HG02970 (cell line): ENCODE results near the gene C3orf18.

Experiments used
- ATAC-seq: cut with Tn5 transposase; IDR thresholded peaks from one replicate; pipeline ENCODE4 v1.9.1; 2021; ENCODE audit warnings: mild to moderate bottlenecking, moderate library complexity, moderate number of reproducible peaks; ENCODE audit not compliant: unreplicated experiment, low FRiP score

Gene C3orf18

GRCh38 chr3:50604110-50604621 lies 36.6 kb upstream of the C3orf18 start:
- ATAC-seq = no peak

GRCh38 chr3:50603261-50604109 lies 35.9 kb upstream of the C3orf18 start:
- ATAC-seq = no peak

- no peak for ATAC-seq
Observed at GRCh38 chr3:50602595-50603191, 35.1 kb upstream of the C3orf18 start.

- no peak for ATAC-seq
Observed at GRCh38 chr3:50600841-50601591, 33.5 kb upstream of the C3orf18 start.

- ATAC-seq = no peak
Observed at GRCh38 chr3:50600141-50600753, 32.7 kb upstream of the C3orf18 start.

GRCh38 chr3:50599716-50600118 lies 32.2 kb upstream of the C3orf18 start:
- no peak for ATAC-seq

- ATAC-seq = no peak
Observed at GRCh38 chr3:50599115-50599715, 31.7 kb upstream of the C3orf18 start.

- ATAC-seq = no peak
Observed at GRCh38 chr3:50594253-50594785, 26.8 kb upstream of the C3orf18 start.

- ATAC-seq = no peak
Observed at GRCh38 chr3:50592568-50592967, 25.0 kb upstream of the C3orf18 start.

- ATAC-seq = no peak
Observed at GRCh38 chr3:50591196-50591741, 23.7 kb upstream of the C3orf18 start.

- ATAC-seq = no peak
Observed at GRCh38 chr3:50588759-50589433, 21.3 kb upstream of the C3orf18 start.

GRCh38 chr3:50587806-50588758 lies 20.5 kb upstream of the C3orf18 start:
- ATAC-seq = no peak

- ATAC-seq = no peak
Observed at GRCh38 chr3:50587373-50587772, 19.8 kb upstream of the C3orf18 start.

- no peak for ATAC-seq
Observed at GRCh38 chr3:50586763-50587070, 19.2 kb upstream of the C3orf18 start.

- no peak for ATAC-seq
Observed at GRCh38 chr3:50585919-50586762, 18.6 kb upstream of the C3orf18 start.

GRCh38 chr3:50584391-50584790 lies 16.8 kb upstream of the C3orf18 start:
- no peak for ATAC-seq

GRCh38 chr3:50583897-50584296 lies 16.4 kb upstream of the C3orf18 start:
- ATAC-seq = no peak
